Measurements from ENCODE around the gene YBX2.

Gene YBX2

DNA sequence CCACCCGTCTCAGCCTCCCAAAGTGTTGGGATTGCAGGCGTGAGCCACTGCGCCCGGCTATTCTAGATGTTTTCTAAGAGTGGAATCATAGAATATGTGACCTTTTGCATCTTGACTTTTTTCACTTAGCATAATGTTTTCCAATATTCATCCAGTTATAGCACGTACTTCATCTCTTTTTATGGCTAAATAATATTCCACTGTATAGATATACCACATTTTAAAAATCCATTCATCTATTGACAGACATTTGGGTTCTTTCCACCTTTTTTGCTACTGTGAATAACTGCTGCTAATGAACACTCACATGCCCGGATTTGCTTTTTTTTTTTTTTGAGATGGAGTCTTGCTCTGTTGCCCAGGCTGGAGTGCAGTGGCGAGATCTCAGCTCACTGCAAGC is 9.7 kb upstream of the YBX2 start:
- TF ChIP-seq ZBTB21 (tag by site-specific recombination; IDR thresholded peaks at IDR 0.05): no peak
- TF ChIP-seq ZNF146 (tag by site-specific recombination; IDR thresholded peaks at IDR 0.05): peak; percentile 66; the same call in 1 of the 2 replicates
- Histone ChIP-seq H3K36me3 (ENCODE audit: control insufficient read depth in 2 of 2, insufficient read depth in 1 of 2, low read length in 2 of 2) (peaks cover 0 to 2% of the 10 kb centered on the region in 2 experiments; a peak in 2 of 3 replicates), H3K4me3 (ENCODE audit: low read depth, low read length) (no peak overlapping the region), H3K9me3 (ENCODE audit: control insufficient read depth, insufficient read depth, low read depth, low read length) (no peaks in the 10 kb centered on the region), H3K27ac (ENCODE audit: extremely low read depth, low read depth, low read length) (no peak overlapping the region), H3K4me1 (ENCODE audit: control insufficient read depth, insufficient read depth, low read length) (peaks cover 3% of the 10 kb centered on the region)
- CTCF ChIA-PET: interaction anchor here (0.6 to 2.6 kb wide), 6 partner anchors 8 to 103 kb away, joined by 3 to 30 read pairs (median 4); partner anchors contain the start of gene NLGN2
- POLR2A ChIA-PET: interaction anchor here (1.4 kb wide), 1 partner anchor 180 kb away, joined by 3 read pairs; the partner anchor contains the start of gene POLR2A

DNA sequence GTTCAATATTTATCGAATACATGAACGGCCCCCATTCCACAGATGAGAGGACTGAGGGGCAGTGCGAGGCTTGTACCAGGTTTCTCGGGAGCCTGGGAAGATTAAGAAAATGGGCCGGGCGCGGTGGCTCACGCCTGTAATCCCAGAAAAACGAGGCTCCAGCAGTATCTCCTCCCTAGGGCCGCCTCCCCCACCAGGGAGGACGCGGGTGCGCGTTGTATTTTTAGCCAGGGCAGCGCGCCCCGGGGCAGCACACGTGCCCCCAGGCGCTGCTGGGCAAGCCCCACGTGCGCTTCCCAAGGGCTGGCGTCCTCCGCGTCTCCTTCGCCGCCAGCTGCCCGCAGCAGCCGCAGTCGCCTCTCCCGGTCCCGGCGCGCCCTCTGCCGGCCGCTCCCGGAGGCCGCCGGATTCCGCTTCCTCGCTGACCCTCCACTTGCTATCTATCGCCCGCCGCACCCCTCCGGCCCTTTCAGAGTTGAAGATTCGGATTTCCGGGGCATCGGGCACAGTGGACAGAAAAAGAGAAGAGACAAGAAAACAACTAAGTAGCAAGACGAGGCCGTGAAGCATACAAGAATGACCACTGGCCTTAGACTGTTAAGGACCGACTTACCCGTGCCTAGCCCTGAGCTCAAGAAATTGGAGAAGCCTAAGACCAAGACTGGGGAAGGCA is 1.9 kb upstream of the YBX2 start:
- H3K27ac ChIP-seq (ENCODE audit: extremely low read depth, low read depth, low read length): no peak overlapping the region
- H3K9me3 ChIP-seq (ENCODE audit: control insufficient read depth, insufficient read depth, low read depth, low read length): no peaks in the 10 kb centered on the region
- H3K36me3 ChIP-seq (ENCODE audit: control insufficient read depth in 2 of 2, insufficient read depth in 1 of 2, low read length in 2 of 2): no peaks in the 10 kb centered on the region
- H3K4me3 ChIP-seq (ENCODE audit: low read depth, low read length): no peak overlapping the region
- peaks cover 6% of the 10 kb centered on the region; the same call in 1 of the 2 replicates for H3K4me1 ChIP-seq (ENCODE audit: control insufficient read depth, insufficient read depth, low read length)
- CTCF ChIA-PET: interaction anchor here (0.5 to 6.6 kb wide), 49 partner anchors 8 to 1916 kb away, joined by 3 to 160 read pairs (median 4); partner anchors contain the start of genes ACADVL, ACAP1, CHRNB1 and CTDNEP1
- POLR2A ChIA-PET: interaction anchor here (0.7 to 2.1 kb wide), 9 partner anchors 10 to 250 kb away, joined by 3 to 20 read pairs (median 6); partner anchors contain the start of genes ACADVL, DLG4, GABARAP and NEURL4
- no peak for TF ChIP-seq ZNF785 (tag by site-specific recombination; IDR thresholded peaks at IDR 0.05)
- TF ChIP-seq ZNF791 (tag by site-specific recombination; IDR thresholded peaks at IDR 0.05): no peak
- peak; percentile 95 for TF ChIP-seq ZNF394 (tag by site-specific recombination; IDR thresholded peaks at IDR 0.05; ENCODE audit: borderline replicate concordance)
- TF ChIP-seq ZBTB26 (tag by site-specific recombination; optimal IDR thresholded peaks at IDR 0.05): peak; percentile 79
- TF ChIP-seq, protein P1, sequence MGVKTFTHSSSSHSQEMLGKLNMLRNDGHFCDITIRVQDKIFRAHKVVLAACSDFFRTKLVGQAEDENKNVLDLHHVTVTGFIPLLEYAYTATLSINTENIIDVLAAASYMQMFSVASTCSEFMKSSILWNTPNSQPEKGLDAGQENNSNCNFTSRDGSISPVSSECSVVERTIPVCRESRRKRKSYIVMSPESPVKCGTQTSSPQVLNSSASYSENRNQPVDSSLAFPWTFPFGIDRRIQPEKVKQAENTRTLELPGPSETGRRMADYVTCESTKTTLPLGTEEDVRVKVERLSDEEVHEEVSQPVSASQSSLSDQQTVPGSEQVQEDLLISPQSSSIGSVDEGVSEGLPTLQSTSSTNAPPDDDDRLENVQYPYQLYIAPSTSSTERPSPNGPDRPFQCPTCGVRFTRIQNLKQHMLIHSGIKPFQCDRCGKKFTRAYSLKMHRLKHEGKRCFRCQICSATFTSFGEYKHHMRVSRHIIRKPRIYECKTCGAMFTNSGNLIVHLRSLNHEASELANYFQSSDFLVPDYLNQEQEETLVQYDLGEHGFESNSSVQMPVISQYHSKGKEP (tag by site-specific recombination; IDR thresholded peaks at IDR 0.05): peak; percentile 38; the same call in 1 of the 2 replicates
- TF ChIP-seq MZF1 (tag by site-specific recombination; IDR thresholded peaks at IDR 0.05; ENCODE audit: borderline replicate concordance): no peak
- TF ChIP-seq, protein P2, sequence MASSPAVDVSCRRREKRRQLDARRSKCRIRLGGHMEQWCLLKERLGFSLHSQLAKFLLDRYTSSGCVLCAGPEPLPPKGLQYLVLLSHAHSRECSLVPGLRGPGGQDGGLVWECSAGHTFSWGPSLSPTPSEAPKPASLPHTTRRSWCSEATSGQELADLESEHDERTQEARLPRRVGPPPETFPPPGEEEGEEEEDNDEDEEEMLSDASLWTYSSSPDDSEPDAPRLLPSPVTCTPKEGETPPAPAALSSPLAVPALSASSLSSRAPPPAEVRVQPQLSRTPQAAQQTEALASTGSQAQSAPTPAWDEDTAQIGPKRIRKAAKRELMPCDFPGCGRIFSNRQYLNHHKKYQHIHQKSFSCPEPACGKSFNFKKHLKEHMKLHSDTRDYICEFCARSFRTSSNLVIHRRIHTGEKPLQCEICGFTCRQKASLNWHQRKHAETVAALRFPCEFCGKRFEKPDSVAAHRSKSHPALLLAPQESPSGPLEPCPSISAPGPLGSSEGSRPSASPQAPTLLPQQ (tag by site-specific recombination; IDR thresholded peaks at IDR 0.05): no peak
- TF ChIP-seq, protein P3, sequence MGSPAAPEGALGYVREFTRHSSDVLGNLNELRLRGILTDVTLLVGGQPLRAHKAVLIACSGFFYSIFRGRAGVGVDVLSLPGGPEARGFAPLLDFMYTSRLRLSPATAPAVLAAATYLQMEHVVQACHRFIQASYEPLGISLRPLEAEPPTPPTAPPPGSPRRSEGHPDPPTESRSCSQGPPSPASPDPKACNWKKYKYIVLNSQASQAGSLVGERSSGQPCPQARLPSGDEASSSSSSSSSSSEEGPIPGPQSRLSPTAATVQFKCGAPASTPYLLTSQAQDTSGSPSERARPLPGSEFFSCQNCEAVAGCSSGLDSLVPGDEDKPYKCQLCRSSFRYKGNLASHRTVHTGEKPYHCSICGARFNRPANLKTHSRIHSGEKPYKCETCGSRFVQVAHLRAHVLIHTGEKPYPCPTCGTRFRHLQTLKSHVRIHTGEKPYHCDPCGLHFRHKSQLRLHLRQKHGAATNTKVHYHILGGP (tag by site-specific recombination; IDR thresholded peaks at IDR 0.05): no peak
- TF ChIP-seq, protein P4, sequence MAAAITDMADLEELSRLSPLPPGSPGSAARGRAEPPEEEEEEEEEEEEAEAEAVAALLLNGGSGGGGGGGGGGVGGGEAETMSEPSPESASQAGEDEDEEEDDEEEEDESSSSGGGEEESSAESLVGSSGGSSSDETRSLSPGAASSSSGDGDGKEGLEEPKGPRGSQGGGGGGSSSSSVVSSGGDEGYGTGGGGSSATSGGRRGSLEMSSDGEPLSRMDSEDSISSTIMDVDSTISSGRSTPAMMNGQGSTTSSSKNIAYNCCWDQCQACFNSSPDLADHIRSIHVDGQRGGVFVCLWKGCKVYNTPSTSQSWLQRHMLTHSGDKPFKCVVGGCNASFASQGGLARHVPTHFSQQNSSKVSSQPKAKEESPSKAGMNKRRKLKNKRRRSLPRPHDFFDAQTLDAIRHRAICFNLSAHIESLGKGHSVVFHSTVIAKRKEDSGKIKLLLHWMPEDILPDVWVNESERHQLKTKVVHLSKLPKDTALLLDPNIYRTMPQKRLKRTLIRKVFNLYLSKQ (tag by site-specific recombination; IDR thresholded peaks at IDR 0.05; ENCODE audit: borderline replicate concordance): no peak
- no peak; the same call in 1 of the 2 replicates for TF ChIP-seq SP7 (tag by site-specific recombination; IDR thresholded peaks at IDR 0.05)
- TF ChIP-seq, protein P5, sequence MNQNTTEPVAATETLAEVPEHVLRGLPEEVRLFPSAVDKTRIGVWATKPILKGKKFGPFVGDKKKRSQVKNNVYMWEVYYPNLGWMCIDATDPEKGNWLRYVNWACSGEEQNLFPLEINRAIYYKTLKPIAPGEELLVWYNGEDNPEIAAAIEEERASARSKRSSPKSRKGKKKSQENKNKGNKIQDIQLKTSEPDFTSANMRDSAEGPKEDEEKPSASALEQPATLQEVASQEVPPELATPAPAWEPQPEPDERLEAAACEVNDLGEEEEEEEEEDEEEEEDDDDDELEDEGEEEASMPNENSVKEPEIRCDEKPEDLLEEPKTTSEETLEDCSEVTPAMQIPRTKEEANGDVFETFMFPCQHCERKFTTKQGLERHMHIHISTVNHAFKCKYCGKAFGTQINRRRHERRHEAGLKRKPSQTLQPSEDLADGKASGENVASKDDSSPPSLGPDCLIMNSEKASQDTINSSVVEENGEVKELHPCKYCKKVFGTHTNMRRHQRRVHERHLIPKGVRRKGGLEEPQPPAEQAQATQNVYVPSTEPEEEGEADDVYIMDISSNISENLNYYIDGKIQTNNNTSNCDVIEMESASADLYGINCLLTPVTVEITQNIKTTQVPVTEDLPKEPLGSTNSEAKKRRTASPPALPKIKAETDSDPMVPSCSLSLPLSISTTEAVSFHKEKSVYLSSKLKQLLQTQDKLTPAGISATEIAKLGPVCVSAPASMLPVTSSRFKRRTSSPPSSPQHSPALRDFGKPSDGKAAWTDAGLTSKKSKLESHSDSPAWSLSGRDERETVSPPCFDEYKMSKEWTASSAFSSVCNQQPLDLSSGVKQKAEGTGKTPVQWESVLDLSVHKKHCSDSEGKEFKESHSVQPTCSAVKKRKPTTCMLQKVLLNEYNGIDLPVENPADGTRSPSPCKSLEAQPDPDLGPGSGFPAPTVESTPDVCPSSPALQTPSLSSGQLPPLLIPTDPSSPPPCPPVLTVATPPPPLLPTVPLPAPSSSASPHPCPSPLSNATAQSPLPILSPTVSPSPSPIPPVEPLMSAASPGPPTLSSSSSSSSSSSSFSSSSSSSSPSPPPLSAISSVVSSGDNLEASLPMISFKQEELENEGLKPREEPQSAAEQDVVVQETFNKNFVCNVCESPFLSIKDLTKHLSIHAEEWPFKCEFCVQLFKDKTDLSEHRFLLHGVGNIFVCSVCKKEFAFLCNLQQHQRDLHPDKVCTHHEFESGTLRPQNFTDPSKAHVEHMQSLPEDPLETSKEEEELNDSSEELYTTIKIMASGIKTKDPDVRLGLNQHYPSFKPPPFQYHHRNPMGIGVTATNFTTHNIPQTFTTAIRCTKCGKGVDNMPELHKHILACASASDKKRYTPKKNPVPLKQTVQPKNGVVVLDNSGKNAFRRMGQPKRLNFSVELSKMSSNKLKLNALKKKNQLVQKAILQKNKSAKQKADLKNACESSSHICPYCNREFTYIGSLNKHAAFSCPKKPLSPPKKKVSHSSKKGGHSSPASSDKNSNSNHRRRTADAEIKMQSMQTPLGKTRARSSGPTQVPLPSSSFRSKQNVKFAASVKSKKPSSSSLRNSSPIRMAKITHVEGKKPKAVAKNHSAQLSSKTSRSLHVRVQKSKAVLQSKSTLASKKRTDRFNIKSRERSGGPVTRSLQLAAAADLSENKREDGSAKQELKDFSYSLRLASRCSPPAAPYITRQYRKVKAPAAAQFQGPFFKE (tag by site-specific recombination; IDR thresholded peaks at IDR 0.05; ENCODE audit: borderline replicate concordance): no peak
- peak; percentile 94 for TF ChIP-seq ZSCAN30 (tag by site-specific recombination; IDR thresholded peaks at IDR 0.05)
- TF ChIP-seq ZNF146 (tag by site-specific recombination; IDR thresholded peaks at IDR 0.05): no peak
- no peak for TF ChIP-seq ZSCAN23 (tag by site-specific recombination; IDR thresholded peaks at IDR 0.05)

All from HEK293 (cell line).